Colonic mucosa (tissue), 4 donors: ENCODE data around the gene LARGE1. TPM values are rescaled to one million over a fixed set of nuclear protein-coding genes. Genes with fewer than 3 reads are reported as not detected.
A peak's percentile ranks its signal among the peaks of the same experiment; 100 is the strongest.

Experiments
- DNase-seq: peaks from one replicate; pipeline ENCODE4 v3.0.0-alpha.2; 2020
- H3K27ac ChIP-seq: fragments of 200-600 bp; one replicate; pipeline ENCODE4 v1.8.0; 2021
- H3K27me3 ChIP-seq: fragments of 200-600 bp; one replicate; pipeline ENCODE4 v1.8.0; 2021
- H3K36me3 ChIP-seq: fragments of 200-600 bp; one replicate; pipeline ENCODE4 v1.8.0; 2021
- H3K4me1 ChIP-seq: fragments of 200-600 bp; one replicate; pipeline ENCODE4 v1.8.0; 2021; ENCODE audit warnings: mild to moderate bottlenecking
- H3K4me3 ChIP-seq: fragments of 200-600 bp; one replicate; pipeline ENCODE4 v1.8.0; 2021
- H3K9ac ChIP-seq, 2 donors: one replicate each; pipeline ENCODE4 v1.7.0; 2013; ENCODE audit warnings: control low read depth in 2 of 2, low read depth in 2 of 2, low read length in 2 of 2
- H3K9me3 ChIP-seq: fragments of 200-600 bp; one replicate; pipeline ENCODE4 v1.8.0; 2021
- CTCF ChIP-seq: fragments of 200-600 bp; IDR thresholded peaks from one replicate; pipeline ENCODE4 v1.8.0; 2022; ENCODE audit warnings: antibody characterized with exemption, mild to moderate bottlenecking
- intact Hi-C: fragments of 100-400 bp; cut with DNase I; formaldehyde crosslinking; loops from one replicate; pipeline ENCODE4 v1.14.1; 2022
- total RNA-seq, 2 donors: library from RNA; stranded (reverse); fragmentation: NEBNext Ultra II Directional in 1 of 2; extraction: Animal tissue kit (Norgen Biotek cat#: 25700) in 1 of 2; gene quantifications; one replicate each; pipeline ENCODE4 v1.2.1, GENCODE V29; 2021
- donor health status: healthy.
- donor health status: DM: no; HTN: no; CAD: no.
- donor health status: DM: no; HTN: no; CAD: no.

LARGE1 gene
- total RNA-seq, 2 donors from 2014 or later: 45.2 to 46.5 TPM

DNA sequence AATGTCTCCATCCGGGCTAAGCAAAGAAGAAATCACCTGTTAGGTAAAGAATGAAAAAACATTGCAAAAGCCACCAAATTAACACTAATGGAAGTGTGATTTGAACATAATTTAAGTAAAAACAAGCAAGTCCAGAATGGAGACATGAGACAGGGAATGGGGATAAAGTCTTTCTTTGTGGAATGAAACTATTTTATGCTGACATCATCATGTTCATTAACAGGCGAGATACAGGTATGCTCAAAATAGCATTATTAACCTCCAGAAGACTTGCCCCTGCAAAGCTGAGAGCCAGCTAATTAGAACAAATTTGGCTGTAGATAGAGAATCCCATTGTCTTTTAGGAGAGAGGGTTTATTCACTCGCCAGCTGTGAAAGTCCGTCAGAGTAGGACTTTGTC is 4.9 kb upstream of the LARGE1 start:
- H3K4me3 ChIP-seq: no peak overlapping the region
- peaks cover 6% of the 10 kb centered on the region for H3K27me3 ChIP-seq
- no peak overlapping the region for H3K27ac ChIP-seq
- intact Hi-C loops: loop anchor here (5.0 to 10.0 kb wide), 4 partner anchors 182 to 1230 kb away; no protein-coding TSS in a partner anchor
- no peaks in the 10 kb centered on the region for H3K4me1 ChIP-seq
- no peaks in the 10 kb centered on the region for H3K9me3 ChIP-seq
- no peak for DNase-seq
- no peaks in the 10 kb centered on the region for H3K36me3 ChIP-seq
- no peak for TF ChIP-seq CTCF
- H3K9ac ChIP-seq: no peak overlapping the region

- H3K27ac ChIP-seq: no peak overlapping the region
- no peak overlapping the region for H3K4me3 ChIP-seq
- no peak overlapping the region for H3K9ac ChIP-seq
- no peaks in the 10 kb centered on the region for H3K4me1 ChIP-seq
- H3K9me3 ChIP-seq: no peaks in the 10 kb centered on the region
- H3K27me3 ChIP-seq: peaks cover 6% of the 10 kb centered on the region
- TF ChIP-seq CTCF: peak; percentile 70
- intact Hi-C loops: loop anchor here (5.0 to 10.0 kb wide), 4 partner anchors 269 to 1231 kb away; no protein-coding TSS in a partner anchor
- H3K36me3 ChIP-seq: no peaks in the 10 kb centered on the region
- DNase-seq: peak; percentile 82
These were observed 3.5 kb upstream of the LARGE1 start for GRCh38 chr22:33923660-33924246.

DNA sequence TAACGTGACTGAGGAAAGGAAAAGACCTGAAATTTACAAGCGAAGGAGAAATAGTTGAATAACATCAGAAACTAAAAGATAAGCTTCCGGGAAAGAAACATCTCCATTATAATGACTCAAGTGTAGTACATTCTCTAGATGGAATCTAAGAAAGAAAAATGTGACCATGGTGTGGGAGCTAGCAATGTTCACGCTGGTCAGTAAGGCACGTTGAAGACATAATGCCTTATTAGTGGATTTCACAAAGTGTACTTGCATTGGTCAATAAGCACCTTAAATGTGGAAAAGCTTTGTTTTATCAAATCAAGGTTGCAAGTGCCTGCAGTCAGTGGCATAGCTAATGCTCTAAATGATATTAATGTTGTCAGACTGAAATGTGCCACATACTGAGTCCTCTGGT is 2.8 kb upstream of the LARGE1 start:
- no peak for DNase-seq
- Histone ChIP-seq H3K27me3 (peaks cover 6% of the 10 kb centered on the region), H3K36me3 (no peaks in the 10 kb centered on the region), H3K4me3 (peak overlapping the region; percentile 56), H3K27ac (no peak overlapping the region), H3K9ac (no peak overlapping the region), H3K4me1 (no peaks in the 10 kb centered on the region), H3K9me3 (no peaks in the 10 kb centered on the region)
- TF ChIP-seq CTCF: no peak
- intact Hi-C loops: loop anchor here (5.0 to 10.0 kb wide), 4 partner anchors 268 to 1232 kb away; no protein-coding TSS in a partner anchor

- intact Hi-C loops: loop anchor here (5.0 to 10.0 kb wide), 4 partner anchors 268 to 1232 kb away; no protein-coding TSS in a partner anchor
- peaks cover 6% of the 10 kb centered on the region for H3K27me3 ChIP-seq
- no peaks in the 10 kb centered on the region for H3K9me3 ChIP-seq
- H3K4me3 ChIP-seq: peak overlapping the region; percentile 56
- DNase-seq: peak; percentile 53
- H3K4me1 ChIP-seq: no peaks in the 10 kb centered on the region
- H3K9ac ChIP-seq: peak overlapping the region; percentile 44 to 68
- no peak for TF ChIP-seq CTCF
- H3K36me3 ChIP-seq: no peaks in the 10 kb centered on the region
- peak overlapping the region; percentile 68 for H3K27ac ChIP-seq
These were observed 2.0 kb upstream of the LARGE1 start for GRCh38 chr22:33922349-33922681.

- Histone ChIP-seq H3K36me3 (no peaks in the 10 kb centered on the region), H3K27me3 (peaks cover 6% of the 10 kb centered on the region), H3K4me3 (peak overlapping the region; percentile 56), H3K9me3 (no peaks in the 10 kb centered on the region), H3K9ac (peak overlapping the region; percentile 70 to 76), H3K27ac (peak overlapping the region; percentile 68), H3K4me1 (no peaks in the 10 kb centered on the region)
- DNase-seq: peak; percentile 72
- no peak for TF ChIP-seq CTCF
- intact Hi-C loops: loop anchor here (5.0 to 10.0 kb wide), 4 partner anchors 267 to 1233 kb away; no protein-coding TSS in a partner anchor
These were observed 1.5 kb upstream of the LARGE1 start for GRCh38 chr22:33921525-33922348.
